ENCODE measurements around the gene RAD51B. TPM values are rescaled to one million over a fixed set of nuclear protein-coding genes. Genes with fewer than 3 reads are reported as not detected.

RAD51B gene
- total and polyA plus RNA-seq, 2 experiments from 2014 or later = 11.7 to 17.8 TPM

- H3K4me1 ChIP-seq (ENCODE audit: low read depth) = no peaks in the 10 kb centered on the region
- H3K27me3 ChIP-seq = no peaks in the 10 kb centered on the region
- no peak overlapping the region for H3K27ac ChIP-seq
- no peaks in the 10 kb centered on the region for H3K9me3 ChIP-seq (ENCODE audit: low read depth)
- TF ChIP-seq CTCF (IDR thresholded peaks at IDR 0.05; ENCODE audit: low read depth, low read length) = no peak
- H3K36me3 ChIP-seq = no peaks in the 10 kb centered on the region
- DNase-seq (ENCODE audit: low read depth in 1 of 2, low spot score in 1 of 2) = no peak
- no peak overlapping the region for H3K4me3 ChIP-seq
These were observed 349.0 kb downstream of the RAD51B start for GRCh38 chr14:68168460-68169109.

GRCh38 chr14:68172216-68172615, 352.6 kb downstream of the RAD51B start:
- no peak for TF ChIP-seq CTCF (IDR thresholded peaks at IDR 0.05; ENCODE audit: low read depth, low read length)

GRCh38 chr14:68172627-68173026, 353.0 kb downstream of the RAD51B start:
- Histone ChIP-seq H3K9me3 (ENCODE audit: low read depth) (no peaks in the 10 kb centered on the region), H3K4me3 (no peak overlapping the region), H3K27me3 (no peaks in the 10 kb centered on the region), H3K36me3 (no peaks in the 10 kb centered on the region), H3K4me1 (ENCODE audit: low read depth) (no peaks in the 10 kb centered on the region), H3K27ac (no peak overlapping the region)
- TF ChIP-seq CTCF (IDR thresholded peaks at IDR 0.05; ENCODE audit: low read depth, low read length) = no peak
- no peak for DNase-seq (ENCODE audit: low read depth in 1 of 2, low spot score in 1 of 2)

More at GRCh38 chr14:68172216-68172615, 352.6 kb downstream of the RAD51B start:
- H3K9me3 ChIP-seq (ENCODE audit: low read depth) = no peaks in the 10 kb centered on the region
- DNase-seq (ENCODE audit: low read depth in 1 of 2, low spot score in 1 of 2) = no peak
- no peaks in the 10 kb centered on the region for H3K4me1 ChIP-seq (ENCODE audit: low read depth)
- H3K27ac ChIP-seq = no peak overlapping the region
- H3K36me3 ChIP-seq = no peaks in the 10 kb centered on the region
- H3K27me3 ChIP-seq = no peaks in the 10 kb centered on the region
- no peak overlapping the region for H3K4me3 ChIP-seq

GRCh38 chr14:68173227-68173972, 353.8 kb downstream of the RAD51B start:
- no peaks in the 10 kb centered on the region for H3K9me3 ChIP-seq (ENCODE audit: low read depth)
- H3K27me3 ChIP-seq = no peaks in the 10 kb centered on the region
- H3K4me3 ChIP-seq = no peak overlapping the region
- H3K4me1 ChIP-seq (ENCODE audit: low read depth) = no peaks in the 10 kb centered on the region
- TF ChIP-seq CTCF (IDR thresholded peaks at IDR 0.05; ENCODE audit: low read depth, low read length) = no peak
- no peaks in the 10 kb centered on the region for H3K36me3 ChIP-seq
- DNase-seq (ENCODE audit: low read depth in 1 of 2, low spot score in 1 of 2) = no peak
- H3K27ac ChIP-seq = no peak overlapping the region

GRCh38 chr14:68174446-68174845, 354.9 kb downstream of the RAD51B start:
- Histone ChIP-seq H3K27me3 (no peaks in the 10 kb centered on the region), H3K9me3 (ENCODE audit: low read depth) (no peaks in the 10 kb centered on the region), H3K4me1 (ENCODE audit: low read depth) (peaks cover 3% of the 10 kb centered on the region), H3K36me3 (no peaks in the 10 kb centered on the region), H3K4me3 (no peak overlapping the region), H3K27ac (no peak overlapping the region)
- DNase-seq (ENCODE audit: low read depth in 1 of 2, low spot score in 1 of 2) = no peak
- no peak for TF ChIP-seq CTCF (IDR thresholded peaks at IDR 0.05; ENCODE audit: low read depth, low read length)
